MM.1S (cell line): ENCODE results near the gene MED1.

Source experiments
- CTCF ChIP-seq: fragments of 300-600 bp; sonication (generic); IDR thresholded peaks from 2 replicates; pipeline ENCODE4 v1.5.1; 2016; ENCODE audit warnings: antibody characterized with exemption, low read length, mixed read lengths
- EZH2 ChIP-seq: fragments of 300-600 bp; sonication (generic); optimal IDR thresholded peaks from 2 replicates; pipeline ENCODE3; 2017; ENCODE audit warnings: low read depth, mild to moderate bottlenecking, antibody characterized with exemption, low read length, mixed read lengths
- EZH2phosphoT487 ChIP-seq: fragments of 300-600 bp; sonication (generic); IDR thresholded peaks from 2 replicates; pipeline ENCODE4 v1.6.1; 2018; ENCODE audit warnings: antibody characterized with exemption, low read length

DNA sequence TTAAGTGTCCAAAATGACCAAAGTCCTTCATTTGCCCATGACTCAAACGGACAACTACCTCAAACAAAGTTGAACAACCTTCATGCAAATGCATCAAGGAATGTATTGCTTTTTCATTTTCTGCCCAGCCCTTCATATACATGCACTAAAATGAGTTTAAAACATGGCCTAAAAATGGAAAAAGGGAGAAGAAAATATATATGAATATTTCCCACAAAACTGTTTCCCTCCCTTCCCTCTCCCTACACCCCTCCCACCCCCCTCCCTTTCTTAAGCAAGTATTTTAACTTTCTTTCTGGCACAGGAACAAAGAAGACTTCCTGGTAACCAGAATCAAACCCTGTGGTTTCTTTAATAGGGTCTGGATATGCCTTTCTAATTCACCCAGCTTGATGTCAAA is 44.1 kb downstream of the MED1 start:
- TF ChIP-seq CTCF (no peak), EZH2phosphoT487 (no peak), EZH2 (no peak)
